Epithelial cell of prostate (primary cell): ENCODE measurements around the gene GAREM2.

ENCODE experiments used
- DNase-seq: peaks from one replicate; pipeline ENCODE4 v3.0.0-alpha.2; 2011; ENCODE audit warnings: low read depth, low spot score
- H3K27ac ChIP-seq: fragments of 450-650 bp; 2 replicates; pipeline ENCODE4 v1.5.1; 2017; ENCODE audit warnings: mild to moderate bottlenecking

Gene GAREM2

GRCh38 chr2:26169226-26169625, 3.7 kb upstream of the GAREM2 start:
- no peak overlapping the region for H3K27ac ChIP-seq
- DNase-seq, result no peak

- DNase-seq, result no peak
- H3K27ac ChIP-seq, result no peak overlapping the region
Observed at GRCh38 chr2:26169681-26170414, 3.0 kb upstream of the GAREM2 start.

GRCh38 chr2:26170795-26171194, 2.1 kb upstream of the GAREM2 start:
- no peak for DNase-seq
- no peak overlapping the region for H3K27ac ChIP-seq

GRCh38 chr2:26172189-26172870, 558 bp upstream of the GAREM2 start:
- no peak overlapping the region for H3K27ac ChIP-seq

GRCh38 chr2:26173776-26174482, 1.0 kb downstream of the GAREM2 start:
- DNase-seq, result no peak
- H3K27ac ChIP-seq, result no peak overlapping the region

More at GRCh38 chr2:26172189-26172870, 558 bp upstream of the GAREM2 start:
- no peak for DNase-seq

GRCh38 chr2:26174691-26175465, 2.0 kb downstream of the GAREM2 start:
- no peak overlapping the region for H3K27ac ChIP-seq
- DNase-seq, result no peak

- no peak for DNase-seq
- no peak overlapping the region for H3K27ac ChIP-seq
Observed at GRCh38 chr2:26175466-26176278, 2.8 kb downstream of the GAREM2 start.

GRCh38 chr2:26176279-26176615, 3.4 kb downstream of the GAREM2 start:
- H3K27ac ChIP-seq, result no peak overlapping the region
- DNase-seq, result no peak

GRCh38 chr2:26177122-26177521, 4.2 kb downstream of the GAREM2 start:
- H3K27ac ChIP-seq, result no peak overlapping the region
- no peak for DNase-seq

- no peak overlapping the region for H3K27ac ChIP-seq
- no peak for DNase-seq
Observed at GRCh38 chr2:26178246-26178645, 5.4 kb downstream of the GAREM2 start.

GRCh38 chr2:26178746-26179436, 6.0 kb downstream of the GAREM2 start:
- no peak for DNase-seq
- no peak overlapping the region for H3K27ac ChIP-seq

- no peak overlapping the region for H3K27ac ChIP-seq
- DNase-seq, result no peak
Observed at GRCh38 chr2:26179446-26179913, 6.6 kb downstream of the GAREM2 start.

- DNase-seq, result no peak
- H3K27ac ChIP-seq, result no peak overlapping the region
Observed at GRCh38 chr2:26182441-26182840, 9.6 kb downstream of the GAREM2 start.

- no peak overlapping the region for H3K27ac ChIP-seq
- no peak for DNase-seq
Observed at GRCh38 chr2:26182887-26183630, 10.2 kb downstream of the GAREM2 start.

- H3K27ac ChIP-seq, result no peak overlapping the region
- no peak for DNase-seq
Observed at GRCh38 chr2:26184121-26184520, 11.2 kb downstream of the GAREM2 start.

- no peak overlapping the region for H3K27ac ChIP-seq
- DNase-seq, result no peak
Observed at GRCh38 chr2:26184555-26185303, 11.8 kb downstream of the GAREM2 start.

- no peak overlapping the region for H3K27ac ChIP-seq
- DNase-seq, result no peak
Observed at GRCh38 chr2:26185304-26185928, 12.5 kb downstream of the GAREM2 start.
